ENCODE measurements around the gene FOXA2.

DNA sequence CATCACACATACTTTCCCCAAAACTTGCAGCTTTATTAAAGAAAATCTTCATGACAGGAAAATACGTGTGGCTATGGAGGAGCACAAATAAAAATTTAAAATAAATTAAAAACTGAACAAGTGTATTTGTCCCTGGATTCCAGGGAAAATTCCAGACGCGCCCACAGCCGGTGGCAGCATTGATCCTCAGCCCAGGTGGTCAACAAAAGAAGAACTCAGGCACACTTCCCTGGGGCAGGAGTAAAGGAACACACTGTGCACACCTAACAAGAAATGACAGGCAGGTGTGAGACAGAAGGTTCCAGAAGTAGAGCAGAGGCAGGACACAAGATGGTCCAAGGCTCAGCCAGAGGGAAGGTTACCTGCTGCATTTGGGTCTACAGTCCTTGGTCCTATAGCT is 36.3 kb downstream of the FOXA2 start:
- TF ChIP-seq POLR2AphosphoS5 (IDR thresholded peaks at IDR 0.05; ENCODE audit: borderline replicate concordance, low read depth, low read length) (no peak), EZH2 (IDR thresholded peaks at IDR 0.05) (no peak)

All from SK-N-MC (cell line).